Kidney glomerular epithelial cell (primary cell): ENCODE data around the gene MAPK11.
"Not testable (repeated sequence)": the region's sequence is repeated elsewhere in the genome, so short reads cannot be mapped to it uniquely, and the experiment has no call there.

Source experiments
- DNase-seq: peaks from one replicate; lab custom pipeline; 2025; lab: John Stamatoyannopoulos, UW

The MAPK11 gene

GRCh38 chr22:50276143-50276542, 6.0 kb upstream of the MAPK11 start:
- DNase-seq: peak; percentile 53

- DNase-seq: no peak
Measured at GRCh38 chr22:50275181-50276055, 5.2 kb upstream of the MAPK11 start.

DNA sequence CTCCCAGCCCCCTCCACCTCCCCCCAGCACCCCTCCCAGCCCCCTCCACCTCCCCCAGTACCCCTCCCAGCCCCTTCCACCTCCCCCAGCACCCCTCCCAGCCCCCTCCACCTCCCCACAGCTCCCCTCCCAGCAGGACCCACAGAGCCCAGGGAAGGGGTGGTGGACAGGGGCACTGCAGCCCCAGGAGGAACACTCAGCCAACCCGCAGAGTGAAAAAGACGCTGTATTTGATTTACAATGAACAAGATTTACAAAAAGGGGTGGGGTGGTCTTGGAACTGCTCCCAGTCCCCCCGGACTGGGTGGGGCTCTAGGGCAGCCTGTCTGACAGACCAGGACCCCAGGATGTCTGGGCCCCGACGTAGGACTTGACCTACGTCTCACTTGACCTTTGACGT, 4.6 kb upstream of the MAPK11 start:
- no peak for DNase-seq

DNA sequence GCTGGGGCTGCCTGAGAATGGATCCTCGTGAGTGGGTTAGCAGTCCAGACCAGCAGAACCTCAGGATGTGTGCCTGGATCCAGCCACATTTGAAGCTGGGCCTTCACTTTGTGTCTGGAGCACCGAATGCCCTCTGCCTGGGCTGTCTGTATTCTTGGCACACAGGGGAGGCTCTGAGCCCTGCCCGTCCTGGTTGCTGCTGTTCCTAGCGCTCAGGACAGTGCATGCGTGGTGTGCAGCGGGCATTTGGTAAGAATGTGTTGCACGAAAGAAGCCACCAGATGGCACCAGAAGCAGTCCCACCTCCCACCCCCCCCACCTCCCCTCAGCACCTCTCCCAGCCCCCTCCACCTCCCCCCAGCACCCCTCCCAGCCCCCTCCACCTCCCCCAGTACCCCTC, 4.1 kb upstream of the MAPK11 start:
- peak; percentile 38 for DNase-seq

DNA sequence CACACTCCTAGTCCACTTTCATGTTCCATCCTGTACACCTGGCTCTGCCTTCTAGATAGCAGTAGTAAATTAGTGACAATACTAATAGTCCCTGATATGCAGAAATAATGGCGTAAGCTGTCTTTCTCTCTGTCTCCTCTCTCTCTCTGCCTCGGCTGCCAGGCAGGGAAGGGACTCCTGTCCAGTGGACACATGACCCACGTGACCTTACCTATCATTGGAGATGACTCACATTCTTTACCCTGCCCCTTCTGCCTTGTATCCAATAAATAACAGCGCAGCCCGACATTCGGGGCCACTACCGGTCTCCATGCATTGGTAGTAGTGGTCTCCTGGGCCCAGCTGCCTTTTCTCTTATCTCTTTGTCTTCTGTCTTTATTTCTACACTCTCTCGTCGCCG, 3.6 kb upstream of the MAPK11 start:
- DNase-seq: not testable (repeated sequence)

- DNase-seq: not testable (repeated sequence)
Measured at GRCh38 chr22:50273352-50273751, 3.2 kb upstream of the MAPK11 start.

DNA sequence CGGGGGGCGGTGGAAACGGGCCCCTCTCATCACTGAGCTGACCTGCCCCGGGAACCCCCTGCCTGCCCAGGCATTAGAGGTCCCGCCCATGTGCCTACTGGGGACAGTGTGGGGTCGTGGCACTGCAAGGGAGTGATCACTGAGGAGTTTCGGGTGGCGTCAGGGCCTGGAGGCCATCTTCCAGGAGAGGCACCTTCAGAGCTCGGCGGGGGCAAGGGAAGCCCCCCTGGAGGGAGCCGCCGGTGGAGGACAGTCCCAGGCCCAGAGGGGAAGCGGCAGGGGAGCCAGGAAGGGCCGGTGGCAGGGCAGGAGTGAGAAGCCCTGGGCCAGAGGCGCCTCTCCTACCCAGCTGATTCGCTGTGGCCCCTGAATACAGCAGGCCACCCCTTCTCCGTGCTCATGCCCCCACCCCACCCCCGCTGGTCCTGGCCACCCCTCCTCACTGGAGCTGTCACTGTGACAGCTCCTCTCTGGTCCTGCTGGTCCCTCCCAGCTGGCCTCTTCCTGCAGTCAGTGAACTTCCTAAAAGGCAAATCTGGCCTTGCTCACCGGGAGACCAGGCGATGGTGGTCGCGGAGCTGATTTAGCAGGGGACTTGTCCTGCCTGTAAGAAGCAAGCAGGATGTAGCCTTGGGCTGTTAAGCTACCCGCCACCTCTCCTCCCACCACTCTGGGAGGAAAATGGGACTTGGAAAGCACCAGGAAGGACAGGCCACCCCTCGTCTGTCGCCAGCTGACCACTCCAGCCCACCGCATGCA, 2.0 kb upstream of the MAPK11 start:
- no peak for DNase-seq

DNA sequence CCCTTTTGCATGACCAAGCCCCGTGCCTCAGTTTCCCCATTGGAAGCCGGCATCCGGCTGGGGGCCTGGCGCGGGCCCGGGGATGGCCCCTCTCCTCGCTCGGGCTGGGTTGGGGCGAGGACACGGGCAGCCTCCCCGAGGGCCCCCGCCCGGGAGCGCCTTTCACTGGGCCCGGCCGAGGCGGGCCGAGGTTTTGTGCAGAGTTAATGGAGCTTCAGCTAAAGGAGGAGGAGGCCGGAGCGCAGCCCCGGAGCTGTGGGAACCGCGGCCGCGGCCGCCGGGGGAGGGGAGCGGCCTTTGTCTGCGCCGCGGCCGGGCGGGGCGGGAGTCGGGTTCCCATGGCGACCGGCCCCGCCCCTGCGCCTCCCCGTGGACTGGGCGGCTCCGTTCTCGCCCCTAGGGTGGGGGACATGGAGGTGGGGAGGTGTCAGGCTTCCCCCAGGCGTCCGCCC, 1.4 kb upstream of the MAPK11 start:
- peak; percentile 53 for DNase-seq

DNA sequence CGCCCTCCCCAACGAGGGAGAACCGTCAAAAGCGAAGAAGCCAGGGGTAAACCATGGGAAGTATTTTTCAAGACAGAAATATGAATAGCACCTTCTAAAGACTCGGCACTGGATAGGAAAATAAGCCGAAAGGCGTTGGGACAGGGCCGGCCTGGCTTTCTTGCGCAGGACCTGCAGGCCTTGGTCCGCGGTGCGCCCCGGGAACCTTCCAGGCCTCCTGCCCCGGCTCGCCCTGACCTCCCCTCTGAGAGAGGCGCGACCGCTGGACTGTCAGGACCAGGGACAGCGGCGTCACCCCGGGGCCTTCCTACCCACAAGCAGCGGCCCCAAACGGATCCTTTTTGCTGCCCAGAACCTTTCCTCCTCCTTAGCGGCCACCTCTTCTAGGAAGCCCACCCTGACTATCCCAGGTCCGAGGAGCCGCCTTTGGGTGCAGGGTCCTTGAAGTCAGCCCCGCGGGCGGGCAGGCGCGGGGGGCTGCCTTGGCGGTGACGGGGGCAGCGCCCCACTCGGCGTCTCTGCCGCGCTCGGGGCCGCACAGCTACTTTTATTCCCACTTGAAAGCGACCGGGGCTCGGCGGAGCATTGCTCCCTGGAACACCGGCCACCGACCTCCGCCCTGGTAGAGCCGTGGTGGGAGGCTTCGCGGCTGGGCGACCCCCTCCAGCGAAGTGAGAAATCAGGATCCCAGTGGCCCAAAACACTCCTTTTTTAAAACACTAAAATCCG, 650 bp upstream of the MAPK11 start:
- DNase-seq: peak; percentile 54

DNA sequence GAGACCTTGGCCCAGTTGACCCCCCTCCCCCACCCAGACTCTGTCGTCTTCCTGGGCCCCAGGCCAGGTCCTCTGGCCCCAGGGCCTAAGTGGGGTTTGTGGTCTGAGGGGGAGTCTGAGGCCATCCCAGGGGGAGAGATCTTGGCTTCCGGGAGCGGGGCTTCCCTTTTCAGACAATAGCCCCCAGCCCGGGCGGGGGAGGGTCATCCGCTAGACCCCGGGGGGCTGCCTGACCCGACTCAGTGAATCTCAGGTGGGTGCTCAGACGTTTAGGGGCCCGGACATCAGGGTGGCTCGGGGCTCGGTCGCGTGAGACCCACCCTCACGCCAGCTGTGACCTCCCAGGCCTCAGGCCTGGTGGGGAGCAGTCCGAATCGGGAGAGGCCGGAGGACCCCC, 609 bp downstream of the MAPK11 start:
- no peak for DNase-seq

- no peak for DNase-seq
Measured at GRCh38 chr22:50268655-50269113, 1.5 kb downstream of the MAPK11 start.

GRCh38 chr22:50267591-50268390, 2.4 kb downstream of the MAPK11 start:
- DNase-seq: no peak

DNA sequence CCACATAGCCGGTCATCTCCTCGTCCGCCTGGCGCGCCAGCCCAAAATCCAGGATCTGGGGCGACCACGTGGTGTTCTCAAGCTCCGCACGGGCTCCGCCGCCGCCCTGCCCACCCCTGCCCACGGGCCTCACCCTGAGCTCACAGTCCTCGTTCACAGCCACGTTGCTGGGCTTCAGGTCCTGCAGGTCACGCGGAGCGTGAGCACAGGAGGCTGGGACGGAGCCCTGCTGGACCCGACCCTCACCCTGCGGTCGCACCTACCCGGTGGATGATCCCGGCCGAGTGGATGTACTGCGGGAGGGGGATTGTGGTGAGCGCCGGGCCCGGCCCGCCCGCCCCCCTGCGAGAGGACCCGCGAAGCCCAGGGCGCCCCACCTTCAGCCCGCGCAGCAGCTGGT, 3.2 kb downstream of the MAPK11 start:
- no peak for DNase-seq

DNA sequence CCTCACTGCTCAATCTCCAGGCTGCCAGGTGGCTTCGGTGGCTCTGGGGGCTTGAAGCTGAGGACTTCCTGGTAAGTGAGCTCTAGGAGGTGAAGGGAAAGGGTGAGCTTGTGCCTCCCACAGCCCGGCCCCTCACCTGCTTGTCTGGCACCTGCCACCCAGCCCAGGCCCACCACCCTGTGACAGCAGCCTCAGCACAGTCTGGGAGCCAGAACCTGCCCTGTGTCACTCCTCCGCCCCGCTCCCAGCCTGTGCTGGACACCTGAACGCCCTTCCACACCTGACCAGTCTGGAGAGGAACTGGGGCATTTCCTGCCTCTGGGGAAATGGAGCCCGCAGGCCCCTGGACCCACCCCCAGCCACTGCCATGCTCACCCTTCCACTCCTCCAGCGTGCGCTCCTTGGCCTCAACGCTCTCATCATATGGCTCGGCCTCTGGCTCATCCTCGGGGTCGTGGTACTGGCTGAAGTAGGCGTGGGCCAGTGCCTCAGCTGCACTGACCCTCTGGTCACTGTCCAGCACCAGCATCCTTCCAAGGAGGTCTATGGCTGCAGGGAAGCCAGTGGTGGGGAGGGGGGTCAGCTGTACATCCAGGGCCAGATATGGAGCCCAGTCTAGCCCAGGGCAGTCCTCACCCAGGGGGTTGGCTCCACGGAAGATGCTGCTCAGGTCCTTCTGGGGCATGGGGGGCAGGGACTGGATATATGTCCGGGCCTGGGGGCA, 5.1 kb downstream of the MAPK11 start:
- DNase-seq: no peak

DNA sequence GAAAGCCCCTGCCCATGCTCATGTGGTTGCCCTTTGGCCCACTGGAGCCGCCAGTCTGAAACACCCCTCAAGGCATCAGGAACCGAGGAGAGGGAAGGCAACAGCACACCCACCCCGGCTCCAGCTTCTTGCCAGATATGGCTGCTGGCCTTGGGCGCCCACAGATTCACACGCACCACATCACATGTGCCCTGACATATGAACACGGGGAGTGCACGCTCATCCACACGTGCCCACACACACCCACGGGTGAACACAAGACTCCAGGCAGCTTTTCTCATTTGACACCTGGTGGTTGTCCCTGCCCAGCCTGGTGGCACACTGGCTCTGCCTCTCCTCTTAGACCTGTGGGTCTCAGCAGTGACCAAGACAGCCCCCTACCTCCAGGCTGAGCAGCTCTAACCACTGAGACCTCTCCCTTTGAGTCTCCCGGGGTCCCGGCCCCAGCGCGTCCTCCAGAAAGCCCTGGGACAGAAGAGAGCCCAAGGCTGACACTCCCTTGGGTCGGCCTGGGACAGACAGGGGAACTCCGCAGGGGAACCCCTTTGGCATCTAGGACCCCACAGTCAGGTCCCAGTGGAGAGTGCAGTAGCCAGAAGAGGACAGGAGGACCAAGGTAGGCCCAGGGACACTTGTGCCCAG, 6.0 kb downstream of the MAPK11 start:
- DNase-seq: no peak

DNA sequence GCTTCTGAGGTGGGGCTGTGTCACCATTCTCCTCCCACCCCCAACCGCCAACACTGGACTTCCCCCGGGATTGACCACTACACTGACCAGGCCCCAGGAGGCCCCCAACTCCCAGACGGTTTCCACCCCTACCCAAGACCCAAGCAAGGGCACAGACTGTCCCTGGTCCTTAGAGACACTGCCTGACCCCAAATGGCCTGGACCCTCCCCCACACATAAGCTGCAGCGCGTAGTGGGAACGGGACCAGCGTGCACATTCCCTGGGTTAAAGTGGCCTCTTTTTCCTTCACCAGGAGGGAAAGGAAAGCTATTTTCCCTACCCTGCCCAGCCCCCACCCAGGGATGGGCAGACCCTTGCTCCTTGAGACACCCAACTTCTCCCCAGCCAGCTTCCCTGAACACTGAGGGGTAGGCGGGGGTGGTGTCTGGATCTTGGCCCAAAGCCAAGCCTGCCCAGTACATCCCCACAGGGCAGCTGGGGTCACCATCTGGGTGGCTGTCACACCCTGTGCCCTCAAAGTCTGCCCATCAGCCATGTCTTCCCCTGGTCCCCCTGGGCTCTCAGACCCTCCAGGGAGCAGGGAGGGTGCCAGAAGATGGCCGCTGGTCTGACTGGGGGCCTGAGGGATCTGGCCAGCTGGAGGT, 7.1 kb downstream of the MAPK11 start:
- DNase-seq: no peak

GRCh38 chr22:50262460-50262911, 7.7 kb downstream of the MAPK11 start:
- DNase-seq: no peak

DNA sequence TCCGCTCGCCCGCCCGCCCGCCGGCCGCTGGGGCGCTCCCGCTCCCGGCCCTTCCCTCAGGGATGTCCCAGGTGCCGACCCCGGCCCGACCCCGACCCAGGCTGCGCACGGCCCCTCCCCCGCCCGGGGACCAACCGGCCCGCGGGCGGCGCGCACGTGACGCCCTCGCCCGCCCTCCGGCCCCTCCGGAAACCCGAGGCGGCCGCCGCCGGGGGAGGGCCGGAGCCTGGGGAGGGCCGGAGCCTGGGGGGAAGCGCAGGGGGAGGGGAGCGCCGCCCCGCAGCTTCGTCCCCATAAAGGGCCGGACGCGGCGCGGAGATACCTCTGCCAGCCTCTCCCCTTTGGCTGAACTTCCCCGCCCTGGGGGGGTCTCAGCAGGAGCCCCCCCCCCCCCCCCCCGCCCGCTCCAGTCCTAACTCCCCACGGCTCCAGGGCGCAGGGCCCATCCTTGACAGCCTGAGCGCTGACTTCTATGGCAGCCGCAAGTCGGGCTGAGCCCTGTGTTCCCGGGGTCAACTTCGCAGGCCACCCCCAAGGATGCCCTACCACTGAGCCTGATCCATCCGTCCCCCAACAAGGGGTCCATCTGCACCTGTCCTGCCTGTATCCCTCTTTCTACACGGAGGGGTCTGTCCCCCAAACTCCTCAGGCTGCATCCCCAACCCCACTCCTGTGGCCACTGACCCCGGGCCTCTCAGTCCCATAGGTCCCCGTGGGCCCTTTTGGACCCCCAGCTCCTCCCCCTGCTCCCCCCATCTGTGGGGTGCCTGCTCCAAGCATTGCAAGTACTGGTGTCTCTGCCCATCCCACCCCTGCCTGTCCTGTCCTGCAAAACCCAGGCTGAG, 8.3 kb downstream of the MAPK11 start, which contains the start of gene MAPK12:
MAPK12 (minus strand) TSS at position 69 of the 845 bp plus-strand sequence. CDS start 174 bp downstream, outside the sequence.
- no peak for DNase-seq
